Activated CD8-positive, alpha-beta T cell treated with anti-CD3 and anti-CD28 coated beads, Interleukin-2, amount 10 ng/mL, durations not matched to agents 7 days and 5 days (primary cell): ENCODE data around the gene GRID1. TPM values are rescaled to one million over a fixed set of nuclear protein-coding genes. Genes with fewer than 3 reads are reported as not detected.

Experiments
- ATAC-seq: fragments of 150-1000 bp; cut with Tn5 transposase; one replicate; pipeline ENCODE4 v1.10.0; 2021; ENCODE audit warnings: moderate library complexity
- CTCF ChIA-PET: fragments of 350-600 bp; sonication (Branson Sonifier 250); formaldehyde crosslinking; loops from one replicate; lab custom pipeline; 2021; ENCODE audit warnings: antibody characterized with exemption; lab: Charles Lee
- POLR2A ChIA-PET: fragments of 350-600 bp; sonication (Branson Sonifier 250); formaldehyde crosslinking; loops from one replicate; lab custom pipeline; 2021; ENCODE audit warnings: antibody characterized with exemption; lab: Charles Lee
- DNase-seq: peaks from one replicate; pipeline ENCODE4 v3.0.0-alpha.2; 2020
- H3K27ac Mint-ChIP-seq: one replicate; pipeline ENCODE4 v1.8.0; 2021; ENCODE audit warnings: mild to moderate bottlenecking, mixed read lengths
- H3K27me3 Mint-ChIP-seq: one replicate; pipeline ENCODE4 v1.8.0; 2021; ENCODE audit warnings: low read depth, mixed read lengths
- H3K36me3 Mint-ChIP-seq: one replicate; pipeline ENCODE4 v1.8.0; 2021; ENCODE audit warnings: low read depth, mixed read lengths
- H3K4me1 Mint-ChIP-seq: one replicate; pipeline ENCODE4 v1.8.0; 2021; ENCODE audit warnings: low read depth, mixed read lengths
- H3K4me3 Mint-ChIP-seq: one replicate; pipeline ENCODE4 v1.8.0; 2021; ENCODE audit warnings: mild to moderate bottlenecking, mixed read lengths
- H3K9me3 Mint-ChIP-seq: one replicate; pipeline ENCODE4 v1.8.0; 2022; ENCODE audit warnings: mixed read lengths; ENCODE audit not compliant: insufficient read depth
- total RNA-seq, 2 experiments: library from RNA; stranded (reverse); gene quantifications; one replicate each; pipeline ENCODE4 v1.2.3, GENCODE V29; 2021

The GRID1 gene
- total RNA-seq, 2 experiments from 2014 or later = not detected

DNA sequence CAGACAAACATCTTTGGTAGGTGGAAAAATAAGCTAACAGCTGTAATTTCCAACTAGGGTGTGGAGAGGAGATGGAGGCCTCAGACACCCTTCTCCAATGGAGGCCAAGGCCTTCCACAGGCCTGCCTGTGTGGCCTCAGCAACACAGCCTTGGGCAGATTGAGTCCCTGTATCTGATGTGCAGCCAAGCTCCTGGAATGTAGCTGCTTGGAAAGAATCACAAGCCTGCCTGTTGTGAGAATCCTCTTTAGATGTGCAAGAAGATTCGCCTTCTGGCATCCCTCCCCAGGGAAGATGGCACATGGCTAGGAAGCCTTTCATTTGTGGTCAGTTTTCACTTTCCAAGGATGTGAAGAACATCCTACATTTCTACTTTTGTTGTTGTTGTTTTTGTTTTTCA lies 684.0 kb downstream of the GRID1 start:
- Mint-ChIP-seq H3K27me3 (peaks cover 7% of the 10 kb centered on the region), H3K4me3 (no peak overlapping the region), H3K27ac (no peak overlapping the region), H3K9me3 (no peaks in the 10 kb centered on the region), H3K4me1 (no peaks in the 10 kb centered on the region), H3K36me3 (no peaks in the 10 kb centered on the region)
- ChIA-PET CTCF (no interaction called here), POLR2A (no interaction called here)
- DNase-seq (no peak), ATAC-seq (no peak)

DNA sequence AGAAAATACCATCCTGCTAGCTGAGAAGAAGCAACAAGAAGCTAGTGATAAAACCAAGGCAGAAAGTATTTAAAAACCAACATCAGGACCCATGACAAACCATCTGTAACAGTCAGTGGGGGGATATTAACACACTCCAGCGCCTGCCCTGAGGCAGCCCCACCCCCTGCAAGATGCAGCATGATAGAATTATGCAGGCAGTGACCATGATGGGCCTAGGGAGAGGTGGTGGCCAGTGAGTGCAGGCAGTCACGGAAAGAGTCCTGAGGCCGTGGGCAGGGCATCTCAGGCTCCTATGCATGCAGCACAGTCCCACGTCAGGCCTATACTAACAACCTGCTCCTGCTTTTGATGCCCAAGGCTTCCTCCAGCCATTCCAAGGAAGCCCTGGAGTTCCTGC lies 686.9 kb downstream of the GRID1 start:
- CTCF ChIA-PET = no interaction called here
- H3K4me3 Mint-ChIP-seq = no peak overlapping the region

DNA sequence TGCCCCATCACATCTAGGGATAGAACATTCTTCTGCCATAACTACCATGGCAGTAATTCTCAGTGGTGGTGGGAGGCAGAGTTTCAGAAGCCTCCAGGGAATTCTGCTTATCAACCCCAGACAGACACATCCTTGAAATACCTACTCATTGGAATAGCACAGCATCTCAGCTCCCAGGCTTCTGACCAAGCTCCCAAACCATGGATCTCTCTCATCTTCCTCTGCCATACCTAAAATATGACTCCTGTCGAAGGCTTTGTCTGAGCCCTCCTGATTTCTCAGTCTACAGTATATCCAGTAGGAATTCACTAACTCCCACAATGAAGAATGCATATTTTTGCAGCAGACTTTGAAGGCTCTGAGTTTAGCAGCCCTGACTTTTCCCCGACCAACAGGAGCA lies 687.5 kb downstream of the GRID1 start:
- ATAC-seq (no peak), DNase-seq (no peak)
- H3K27me3 Mint-ChIP-seq = no peaks in the 10 kb centered on the region
- POLR2A ChIA-PET = no interaction called here
- no peaks in the 10 kb centered on the region for H3K9me3 Mint-ChIP-seq
- CTCF ChIA-PET = no interaction called here
- H3K27ac Mint-ChIP-seq = no peak overlapping the region
- no peaks in the 10 kb centered on the region for H3K4me1 Mint-ChIP-seq
- no peaks in the 10 kb centered on the region for H3K36me3 Mint-ChIP-seq
- no peak overlapping the region for H3K4me3 Mint-ChIP-seq

More for the DNA sequence above, 686.9 kb downstream of the GRID1 start:
- Mint-ChIP-seq H3K36me3 (no peaks in the 10 kb centered on the region), H3K9me3 (no peaks in the 10 kb centered on the region), H3K27me3 (peaks cover 2% of the 10 kb centered on the region), H3K4me1 (no peaks in the 10 kb centered on the region), H3K27ac (no peak overlapping the region)
- POLR2A ChIA-PET = no interaction called here
- no peak for ATAC-seq
- no peak for DNase-seq

DNA sequence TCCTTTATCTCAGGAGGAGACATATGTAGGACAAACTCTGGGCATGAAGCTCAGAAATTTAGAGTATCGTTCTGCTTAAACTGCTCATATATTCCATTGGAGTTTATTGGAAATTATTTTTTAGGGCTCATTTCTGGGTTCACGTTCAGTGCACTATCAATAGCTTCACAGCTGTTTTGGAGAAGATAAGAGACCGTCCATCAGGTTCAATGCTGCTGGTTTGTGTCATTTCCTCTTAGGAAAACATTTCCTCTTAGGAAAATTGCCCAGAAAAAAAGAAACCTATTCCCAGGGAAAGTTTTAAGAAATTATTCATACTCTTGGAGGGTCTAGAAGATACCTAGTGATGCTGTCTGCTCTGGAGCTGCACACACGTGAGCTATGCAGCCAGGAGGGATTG lies 691.7 kb downstream of the GRID1 start:
- ChIA-PET POLR2A (no interaction called here), CTCF (no interaction called here)
- no peaks in the 10 kb centered on the region for H3K27me3 Mint-ChIP-seq
- no peaks in the 10 kb centered on the region for H3K36me3 Mint-ChIP-seq
- no peaks in the 10 kb centered on the region for H3K9me3 Mint-ChIP-seq
- H3K4me3 Mint-ChIP-seq = no peak overlapping the region
- DNase-seq (no peak), ATAC-seq (no peak)
- H3K27ac Mint-ChIP-seq = no peak overlapping the region
- no peaks in the 10 kb centered on the region for H3K4me1 Mint-ChIP-seq

DNA sequence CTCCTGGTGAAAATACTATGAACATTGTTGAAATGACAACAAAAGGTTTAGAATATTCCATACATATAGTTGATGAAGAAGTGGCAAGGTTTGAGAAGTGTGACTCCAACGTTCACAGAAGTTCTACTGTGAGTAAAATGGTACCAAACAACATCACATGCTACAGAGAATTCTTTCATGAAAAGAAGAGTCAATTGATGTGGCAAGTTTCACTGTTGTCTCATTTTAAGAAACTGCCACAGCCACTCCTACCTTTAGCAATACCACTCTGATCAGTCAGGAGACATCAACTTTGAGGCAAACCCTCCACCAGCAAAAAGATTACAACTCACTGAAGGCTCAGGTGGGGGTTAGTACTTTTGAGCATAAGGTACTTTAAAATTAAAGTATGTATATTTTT lies 693.3 kb downstream of the GRID1 start:
- no peak for DNase-seq
- Mint-ChIP-seq H3K9me3 (no peaks in the 10 kb centered on the region), H3K36me3 (no peaks in the 10 kb centered on the region), H3K4me1 (no peaks in the 10 kb centered on the region), H3K4me3 (no peak overlapping the region), H3K27me3 (no peaks in the 10 kb centered on the region), H3K27ac (no peak overlapping the region)
- POLR2A ChIA-PET = no interaction called here
- ATAC-seq = no peak
- CTCF ChIA-PET = no interaction called here

DNA sequence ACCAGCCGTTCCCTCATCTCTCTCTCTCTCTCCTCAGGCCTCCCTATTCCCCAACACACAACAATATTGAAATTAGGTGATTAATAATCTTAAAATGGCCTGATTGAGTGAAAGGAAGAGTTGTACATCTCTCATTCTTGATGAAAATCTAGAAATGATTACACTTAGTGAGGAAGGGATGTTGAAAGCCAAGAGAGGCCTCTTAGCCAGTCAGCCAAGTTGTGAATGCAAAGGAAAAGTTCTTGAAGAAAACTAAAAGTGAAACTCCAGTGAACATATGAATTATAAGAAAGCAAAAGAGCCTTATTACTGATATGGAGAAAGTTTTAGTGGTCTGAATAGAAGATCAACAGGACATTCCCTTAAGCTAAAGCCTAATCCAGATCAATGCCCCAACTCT lies 695.1 kb downstream of the GRID1 start:
- DNase-seq (no peak), ATAC-seq (no peak)
- no peaks in the 10 kb centered on the region for H3K4me1 Mint-ChIP-seq
- H3K4me3 Mint-ChIP-seq = no peak overlapping the region
- no peak overlapping the region for H3K27ac Mint-ChIP-seq
- ChIA-PET CTCF (no interaction called here), POLR2A (no interaction called here)
- H3K9me3 Mint-ChIP-seq = no peaks in the 10 kb centered on the region
- no peaks in the 10 kb centered on the region for H3K36me3 Mint-ChIP-seq
- H3K27me3 Mint-ChIP-seq = no peaks in the 10 kb centered on the region

DNA sequence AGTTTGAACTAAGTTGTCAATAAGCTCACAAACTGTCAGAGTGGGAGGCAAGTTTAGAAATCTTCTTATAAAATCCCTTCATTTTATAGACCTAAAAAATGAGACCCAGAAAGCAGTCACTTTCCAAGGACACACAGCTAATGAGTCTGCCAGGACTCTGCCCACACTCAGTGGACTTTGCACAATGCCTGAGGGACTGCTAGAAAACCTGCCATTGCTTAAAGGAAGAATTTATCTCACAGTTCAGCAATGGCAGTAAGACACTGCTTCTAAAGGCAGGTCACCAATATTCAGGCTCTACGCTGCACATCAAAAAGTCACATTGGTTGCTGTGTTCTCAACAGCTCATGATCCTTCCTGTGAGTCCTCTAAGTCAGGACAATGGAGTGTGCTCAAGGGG lies 698.1 kb downstream of the GRID1 start:
- Mint-ChIP-seq H3K4me1 (no peaks in the 10 kb centered on the region), H3K36me3 (no peaks in the 10 kb centered on the region), H3K27ac (no peak overlapping the region), H3K9me3 (no peaks in the 10 kb centered on the region), H3K27me3 (no peaks in the 10 kb centered on the region), H3K4me3 (no peak overlapping the region)
- ChIA-PET CTCF (no interaction called here), POLR2A (no interaction called here)
- DNase-seq (no peak), ATAC-seq (no peak)

DNA sequence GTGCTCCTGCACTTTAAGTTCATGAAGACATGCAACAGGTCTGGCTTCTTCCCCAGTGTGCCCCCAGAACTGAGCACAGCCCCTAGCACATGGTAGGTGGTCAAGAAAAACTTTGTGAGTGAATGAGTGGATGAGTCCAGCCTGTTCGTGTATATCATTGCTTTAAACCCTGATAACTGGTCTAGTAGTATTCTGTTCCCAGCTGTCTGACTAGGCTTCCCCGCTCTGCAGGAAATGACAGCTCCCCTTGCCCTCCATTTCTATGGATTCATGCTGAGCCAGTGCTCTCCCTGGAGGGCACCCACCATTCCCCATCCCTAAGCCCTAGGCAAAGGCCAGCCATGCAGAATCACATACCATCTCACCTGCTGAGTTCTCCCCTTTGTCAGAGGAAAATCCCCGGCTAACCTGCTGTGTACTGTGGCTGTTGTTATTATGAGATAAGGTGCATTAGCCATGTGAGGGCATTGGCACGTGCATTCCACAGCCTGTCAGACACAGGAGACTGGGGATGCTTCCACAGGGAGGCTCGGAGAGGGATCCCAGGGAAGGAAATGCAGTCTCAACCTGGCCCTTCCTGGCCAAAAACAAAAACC lies 698.9 kb downstream of the GRID1 start:
- H3K9me3 Mint-ChIP-seq = no peaks in the 10 kb centered on the region
- no peak for DNase-seq
- ChIA-PET POLR2A (no interaction called here), CTCF (no interaction called here)
- no peaks in the 10 kb centered on the region for H3K4me1 Mint-ChIP-seq
- H3K4me3 Mint-ChIP-seq = no peak overlapping the region
- no peaks in the 10 kb centered on the region for H3K36me3 Mint-ChIP-seq
- ATAC-seq = no peak
- no peaks in the 10 kb centered on the region for H3K27me3 Mint-ChIP-seq
- no peak overlapping the region for H3K27ac Mint-ChIP-seq

DNA sequence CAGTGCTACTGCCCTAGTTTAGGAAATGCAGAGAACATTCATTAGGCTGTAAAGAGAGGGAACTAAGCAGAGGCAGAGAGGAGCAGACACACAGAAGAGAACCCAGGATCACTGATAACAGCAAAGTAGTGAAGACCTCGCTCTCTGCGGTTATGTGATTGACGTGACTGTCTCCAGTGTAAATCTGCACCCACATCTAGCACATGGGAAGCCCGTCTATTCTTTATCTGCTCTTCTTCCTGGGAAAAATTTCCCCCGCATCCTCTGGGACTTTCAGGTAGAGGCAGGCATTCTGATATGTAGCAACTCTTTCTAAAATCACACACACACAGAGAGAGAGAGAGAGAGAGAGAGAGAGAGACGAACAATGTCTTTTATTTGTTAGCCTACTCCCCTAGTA lies 699.6 kb downstream of the GRID1 start:
- Mint-ChIP-seq H3K36me3 (no peaks in the 10 kb centered on the region), H3K4me3 (no peak overlapping the region), H3K27ac (no peak overlapping the region), H3K4me1 (no peaks in the 10 kb centered on the region), H3K9me3 (no peaks in the 10 kb centered on the region), H3K27me3 (no peaks in the 10 kb centered on the region)
- ChIA-PET CTCF (no interaction called here), POLR2A (no interaction called here)
- DNase-seq (no peak), ATAC-seq (no peak)

DNA sequence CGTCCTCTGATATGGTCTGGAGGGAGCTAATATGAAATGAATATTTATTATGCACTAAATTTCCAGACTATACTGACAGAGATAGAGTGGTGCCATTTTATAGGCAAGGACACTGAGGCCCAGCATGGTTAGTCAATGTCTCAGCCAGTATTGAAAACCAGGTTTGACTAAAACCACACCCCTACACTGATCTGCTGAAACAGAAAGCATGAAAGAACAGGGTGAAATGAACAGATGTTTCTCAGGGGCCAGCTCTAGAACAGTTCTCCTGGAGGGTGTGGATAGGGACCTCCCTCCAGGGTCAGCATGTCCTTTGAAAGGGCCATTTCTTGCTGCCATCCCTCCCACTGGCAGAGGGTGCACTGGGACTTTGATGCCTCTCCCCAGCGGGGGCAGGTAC lies 700.5 kb downstream of the GRID1 start:
- Mint-ChIP-seq H3K4me1 (no peaks in the 10 kb centered on the region), H3K36me3 (no peaks in the 10 kb centered on the region), H3K27ac (no peak overlapping the region), H3K27me3 (no peaks in the 10 kb centered on the region), H3K9me3 (no peaks in the 10 kb centered on the region), H3K4me3 (no peak overlapping the region)
- ATAC-seq = no peak
- DNase-seq = no peak
- CTCF ChIA-PET = no interaction called here
- POLR2A ChIA-PET = no interaction called here

DNA sequence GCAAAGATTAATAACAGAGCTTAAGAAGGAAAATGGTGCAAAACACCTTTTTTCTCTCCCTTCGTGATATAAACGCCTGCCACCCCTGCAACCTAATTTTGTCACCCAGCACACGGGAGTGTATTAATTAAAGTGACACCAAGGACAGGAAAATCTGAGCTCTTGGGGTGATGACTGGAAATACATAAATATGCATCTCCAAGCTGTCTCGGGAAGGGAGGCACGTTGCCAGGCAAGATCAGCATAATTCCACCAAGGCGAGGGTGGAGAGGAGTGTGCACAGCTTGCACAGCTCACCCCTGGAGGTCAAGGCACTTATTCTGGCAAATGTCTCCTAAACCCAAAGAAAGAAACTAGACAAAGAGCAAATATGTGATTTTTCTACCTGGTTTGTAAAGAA lies 700.9 kb downstream of the GRID1 start:
- no peak for ATAC-seq
- Mint-ChIP-seq H3K27me3 (no peaks in the 10 kb centered on the region), H3K9me3 (no peaks in the 10 kb centered on the region), H3K36me3 (no peaks in the 10 kb centered on the region), H3K27ac (no peak overlapping the region), H3K4me3 (no peak overlapping the region), H3K4me1 (no peaks in the 10 kb centered on the region)
- CTCF ChIA-PET = no interaction called here
- POLR2A ChIA-PET = no interaction called here
- DNase-seq = no peak

DNA sequence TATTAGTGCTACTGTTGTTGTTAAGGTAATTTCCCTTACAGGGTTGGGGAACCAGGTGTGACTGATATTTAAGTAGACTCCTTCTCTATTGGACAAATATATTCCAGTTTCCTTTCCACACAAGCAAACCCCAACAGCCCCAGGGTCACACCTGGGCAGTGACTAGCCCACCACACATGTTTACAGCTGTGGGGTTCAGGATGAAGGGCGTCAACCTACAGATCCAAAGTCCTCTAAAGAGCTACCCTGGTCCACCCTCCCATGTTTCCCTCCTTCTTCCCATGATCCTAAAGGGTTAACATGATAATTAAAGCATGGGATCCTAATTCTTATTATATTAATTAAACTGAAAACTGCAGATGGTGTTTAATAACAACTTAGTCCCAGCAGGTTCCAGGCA lies 701.5 kb downstream of the GRID1 start:
- ChIA-PET POLR2A (no interaction called here), CTCF (no interaction called here)

DNA sequence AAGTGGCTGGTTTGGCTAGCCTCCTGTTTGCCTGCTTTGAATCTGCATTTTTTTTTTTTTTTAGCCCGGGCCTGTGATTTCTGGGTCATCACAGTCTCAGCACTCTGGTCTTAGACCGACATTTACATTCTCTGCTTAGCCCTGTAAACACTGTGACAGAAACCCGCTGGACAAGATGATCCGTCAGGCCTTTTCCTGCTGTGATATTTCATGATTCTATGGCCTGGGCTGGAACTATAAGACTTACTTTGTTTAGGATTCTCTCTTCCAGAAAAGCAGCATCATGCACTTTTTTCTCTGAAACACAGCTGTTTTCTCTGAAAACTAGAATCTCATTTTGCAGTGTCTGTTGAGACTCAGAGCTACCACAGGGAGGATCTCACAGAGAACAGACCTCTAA lies 705.5 kb downstream of the GRID1 start:
- Mint-ChIP-seq H3K27ac (no peak overlapping the region), H3K4me1 (no peaks in the 10 kb centered on the region), H3K36me3 (no peaks in the 10 kb centered on the region), H3K4me3 (no peak overlapping the region), H3K9me3 (no peaks in the 10 kb centered on the region), H3K27me3 (no peaks in the 10 kb centered on the region)
- DNase-seq (no peak), ATAC-seq (no peak)
- ChIA-PET CTCF (no interaction called here), POLR2A (no interaction called here)

More for the DNA sequence above, 701.5 kb downstream of the GRID1 start:
- Mint-ChIP-seq H3K4me1 (no peaks in the 10 kb centered on the region), H3K36me3 (no peaks in the 10 kb centered on the region), H3K4me3 (no peak overlapping the region), H3K27ac (no peak overlapping the region), H3K9me3 (no peaks in the 10 kb centered on the region), H3K27me3 (no peaks in the 10 kb centered on the region)
- ATAC-seq (no peak), DNase-seq (no peak)
